ENCODE measurements around the gene ZNRF3.
"Not testable (repeated sequence)": the region's sequence is repeated elsewhere in the genome, so short reads cannot be mapped to it uniquely, and the experiment has no call there.

- TF ChIP-seq CTCF, POLR2A (IDR thresholded peaks at IDR 0.05): not testable (repeated sequence)
Measured at GRCh38 chr22:29005754-29006153, 122.4 kb downstream of the ZNRF3 start.
